Measurements from ENCODE around the gene CFAP100.
A peak's percentile ranks its signal among the peaks of the same experiment; 100 is the strongest.

CFAP100 gene

DNA sequence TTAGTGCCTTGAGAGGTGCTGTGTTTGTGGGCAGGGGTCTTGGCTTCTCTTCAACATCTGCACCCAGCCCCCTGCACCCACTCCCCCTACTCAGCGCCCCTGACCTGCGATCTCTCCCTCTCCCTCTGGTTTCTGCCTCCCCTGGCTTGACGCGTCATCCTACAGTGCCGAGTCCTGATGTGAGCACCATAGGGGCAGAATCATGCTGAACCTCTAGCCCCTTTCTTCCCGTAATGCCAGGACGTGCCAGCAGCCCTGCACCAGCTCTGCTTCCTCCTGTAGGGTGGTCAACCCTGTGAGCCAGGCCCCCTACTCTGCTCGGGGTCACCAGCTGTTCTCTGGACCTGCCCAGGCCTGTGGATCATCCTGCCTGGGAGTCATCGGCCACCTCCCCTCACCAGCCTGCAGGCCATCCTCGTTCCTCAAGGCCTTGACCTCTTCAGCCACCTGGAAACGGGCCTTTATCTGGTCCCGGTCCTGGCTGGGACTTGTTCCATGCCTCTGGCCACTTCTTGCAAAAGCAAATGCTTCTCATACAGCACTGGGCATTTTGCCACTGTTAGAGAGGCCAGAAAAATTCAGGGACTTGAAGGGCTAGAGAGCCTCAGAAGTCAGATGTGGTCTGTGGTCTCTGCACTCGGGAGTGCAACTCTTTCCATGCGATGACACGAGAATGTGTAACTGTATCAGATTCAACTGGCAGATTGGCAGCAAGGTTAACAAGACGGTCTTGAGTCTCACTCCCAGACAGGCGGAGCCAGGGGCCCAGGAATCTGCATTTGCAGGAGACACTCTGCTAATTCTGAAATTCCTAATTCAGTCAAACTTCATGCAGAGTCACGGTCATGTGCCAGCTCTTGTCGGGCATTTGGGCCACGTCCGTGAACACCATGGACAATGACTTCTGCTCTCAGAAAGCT is 20.8 kb upstream of the CFAP100 start:
- peak in 3 of 58 donors; percentile 29 to 51 (median 37) for DNase-seq

GRCh38 chr3:126375835-126376331 is 18.8 kb upstream of the CFAP100 start:
- no peak for DNase-seq

- peak in 1 of 58 donors; percentile 17 for DNase-seq
These were observed 18.3 kb upstream of the CFAP100 start for GRCh38 chr3:126376444-126376843.

DNA sequence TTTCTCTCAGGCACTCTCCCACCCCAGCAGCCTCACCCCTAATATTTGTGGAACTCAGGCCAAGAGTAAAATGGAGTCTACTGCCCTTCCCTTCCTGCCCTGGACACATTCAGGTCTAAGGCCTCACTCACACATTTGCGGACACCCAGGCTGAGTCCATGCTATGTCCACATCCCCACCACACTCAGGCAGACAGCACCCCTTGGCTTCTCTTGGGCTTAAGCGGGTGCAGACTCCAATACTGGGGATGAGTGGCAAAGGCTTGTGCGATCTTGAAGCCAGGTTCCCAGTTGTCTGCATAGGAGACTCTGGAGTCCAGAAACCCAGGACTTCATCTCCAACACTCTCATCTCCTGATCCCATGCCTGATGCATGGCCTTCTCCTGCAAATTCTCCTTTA is 17.5 kb upstream of the CFAP100 start:
- no peak for DNase-seq

- DNase-seq: no peak
These were observed 16.4 kb upstream of the CFAP100 start for GRCh38 chr3:126378341-126378751.

DNA sequence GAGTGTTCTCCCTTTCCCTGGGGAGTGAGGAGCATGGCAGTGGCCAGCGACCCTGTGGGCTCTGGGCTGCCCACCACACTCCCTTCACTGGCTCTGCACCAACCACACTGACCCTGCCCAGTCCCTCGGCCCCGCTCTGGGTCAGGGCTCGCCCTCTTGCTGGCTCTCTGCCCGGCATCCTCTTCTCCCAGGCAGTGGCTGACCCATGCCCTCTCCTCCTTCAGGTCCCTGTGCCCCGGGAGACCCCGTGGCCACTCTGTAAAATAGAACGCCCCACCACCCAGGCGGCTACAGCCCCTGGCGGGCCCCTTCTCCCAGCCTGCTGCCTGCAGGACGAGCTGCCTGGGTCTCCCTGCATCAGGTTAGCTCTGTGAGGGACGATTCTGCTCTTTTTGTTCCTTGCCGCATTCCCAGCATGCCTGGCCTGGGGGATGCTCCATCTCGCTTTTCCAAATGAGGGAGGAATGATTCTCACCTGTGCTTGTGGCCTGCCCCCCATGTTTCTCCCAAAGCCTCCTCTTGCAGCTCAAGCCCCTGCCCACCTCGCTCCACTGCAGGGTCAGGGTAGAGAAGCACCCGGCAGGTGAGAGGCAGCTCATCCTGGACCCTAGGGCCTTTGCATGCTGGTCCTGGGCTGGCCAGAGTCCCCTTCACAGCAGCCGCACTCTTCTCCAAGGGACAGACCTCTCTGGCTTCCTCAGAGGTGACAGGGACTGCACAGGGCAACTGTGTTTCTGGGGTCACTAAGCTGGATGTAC is 14.5 kb upstream of the CFAP100 start:
- no peak for DNase-seq

DNA sequence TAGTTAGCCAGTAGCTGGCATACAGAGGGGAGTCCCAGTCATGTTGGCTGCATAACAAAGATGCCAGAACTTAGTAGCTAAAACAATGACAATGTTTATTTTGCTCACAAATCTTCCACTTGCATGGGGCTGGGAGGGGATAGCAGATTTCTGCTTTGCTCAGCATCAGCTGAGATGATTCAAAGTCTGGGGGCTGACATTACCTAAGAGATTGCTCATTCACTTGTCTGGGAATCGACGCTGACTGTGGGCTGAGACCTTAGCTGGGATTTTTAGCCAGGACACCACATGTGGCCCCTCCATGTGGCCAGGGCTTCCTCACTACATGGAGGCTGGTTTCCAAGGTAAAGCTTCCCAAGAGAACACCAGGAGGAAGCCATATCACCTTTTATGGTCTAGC is 12.7 kb upstream of the CFAP100 start:
- DNase-seq: no peak

DNA sequence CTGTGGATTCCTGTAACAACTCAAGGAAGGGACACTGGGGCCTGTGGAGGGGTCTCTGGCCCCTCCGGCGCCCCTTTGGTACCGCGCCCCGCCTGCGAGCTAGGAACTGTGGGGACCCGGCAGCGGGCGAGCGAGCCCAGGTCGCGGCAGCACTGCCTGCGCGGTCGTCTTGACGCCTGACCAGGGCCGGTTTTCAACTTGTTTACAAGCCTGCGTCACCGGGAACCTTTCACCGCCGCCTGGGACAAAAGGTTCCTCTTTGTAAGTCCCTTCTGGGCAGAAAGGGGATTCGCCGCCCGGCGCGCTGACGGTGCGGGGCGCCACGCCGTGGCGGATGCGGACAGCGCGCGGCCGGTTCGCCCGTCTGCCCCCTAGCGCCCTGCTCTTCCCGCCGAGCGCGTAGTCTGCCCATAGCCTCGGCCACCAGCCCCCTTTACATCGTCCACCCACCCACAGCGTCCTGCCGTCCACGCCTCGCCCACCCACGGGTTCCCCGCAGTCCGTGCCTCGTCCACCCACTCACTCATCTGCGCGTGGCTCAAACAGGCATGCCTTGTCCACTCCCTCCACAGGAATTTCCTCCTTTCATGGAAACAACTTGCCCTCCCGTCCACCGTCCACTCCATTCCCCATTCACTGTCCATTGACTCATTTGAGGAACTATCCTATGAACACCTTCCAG is 5.5 kb upstream of the CFAP100 start:
- DNase-seq: peak in 56 of 58 donors; percentile 36 to 94 (median 83)

- DNase-seq: no peak
These were observed 4.9 kb upstream of the CFAP100 start for GRCh38 chr3:126389794-126390146.

DNA sequence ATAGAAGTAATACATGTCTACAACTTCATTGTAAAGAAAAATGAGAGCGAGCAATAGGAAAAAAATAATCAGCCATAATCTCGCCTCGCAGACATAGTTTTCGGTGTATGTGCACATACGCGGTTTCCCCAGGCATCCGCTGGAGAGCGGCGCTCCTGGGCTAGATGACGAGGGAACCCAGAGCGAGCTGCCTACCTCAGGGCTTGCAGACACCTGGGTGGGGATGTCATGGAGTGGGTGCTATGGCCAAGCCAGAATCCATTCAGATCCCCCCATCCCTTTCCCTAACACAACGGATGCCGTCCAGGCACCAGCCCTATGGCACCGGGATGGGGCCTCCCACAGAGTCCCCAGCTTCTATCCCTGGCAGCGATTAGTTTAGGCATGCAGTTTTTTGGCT is 4.5 kb upstream of the CFAP100 start:
- no peak for DNase-seq

- DNase-seq: no peak
These were observed 4.0 kb upstream of the CFAP100 start for GRCh38 chr3:126390751-126391150.

DNA sequence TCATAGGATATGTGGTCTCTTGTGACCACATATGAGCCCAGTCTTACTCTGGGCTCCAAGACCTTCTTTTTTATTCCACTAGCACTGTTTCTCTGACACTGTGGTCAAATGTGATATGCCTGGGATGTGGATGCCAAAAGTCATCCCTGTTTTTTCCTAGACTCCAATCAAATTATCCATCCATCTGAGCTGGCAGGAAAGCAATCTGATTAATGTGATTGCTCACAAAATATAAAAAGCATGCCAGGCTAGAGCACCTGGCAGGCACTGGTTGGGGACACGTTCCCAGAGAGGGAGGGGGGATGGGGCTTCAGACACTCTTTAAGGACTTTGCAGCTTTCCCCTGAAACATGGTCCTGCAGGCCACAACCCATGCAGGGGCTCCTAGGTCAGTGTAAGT is 3.1 kb upstream of the CFAP100 start:
- DNase-seq: no peak

- DNase-seq: no peak
These were observed 2.5 kb upstream of the CFAP100 start for GRCh38 chr3:126392246-126392645.

DNA sequence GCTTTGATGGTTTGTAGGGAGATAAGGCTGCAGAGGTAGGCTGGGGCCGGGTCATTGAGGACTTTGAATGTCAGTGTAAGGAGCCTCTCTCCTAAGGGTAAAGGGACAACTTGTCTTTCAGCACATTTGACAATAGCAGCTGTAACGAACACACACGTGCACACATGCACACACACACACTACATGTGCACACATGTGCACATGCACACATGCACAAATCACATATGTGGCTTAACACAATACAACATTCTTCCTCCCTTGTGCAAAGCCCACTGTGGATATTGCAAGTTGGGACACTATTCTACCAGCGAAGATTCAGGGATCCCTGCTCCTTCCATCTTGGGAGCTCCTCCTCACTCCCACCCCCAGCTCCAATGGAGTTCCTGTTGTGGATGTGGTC is 1.1 kb upstream of the CFAP100 start:
- DNase-seq: no peak

DNA sequence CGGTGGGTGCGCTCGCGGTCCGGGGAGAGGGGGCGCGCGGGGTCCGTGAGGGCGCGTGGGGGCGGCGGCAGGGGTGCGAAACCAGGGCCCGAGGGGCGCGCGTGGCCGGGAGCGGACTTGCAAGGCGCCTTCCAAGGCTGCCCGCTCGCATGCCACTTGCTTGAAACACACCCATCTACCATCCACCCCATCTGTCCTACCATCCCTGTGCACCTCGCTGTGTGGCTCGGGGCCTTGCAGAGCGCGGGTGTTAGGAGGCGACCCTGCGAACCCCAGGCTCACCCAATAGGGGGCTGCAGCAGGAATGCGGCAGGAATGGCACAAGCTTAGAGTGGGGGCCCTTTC is 240 bp downstream of the CFAP100 start:
- DNase-seq: no peak

GRCh38 chr3:126395846-126396513 is 1.3 kb downstream of the CFAP100 start:
- DNase-seq: no peak

DNA sequence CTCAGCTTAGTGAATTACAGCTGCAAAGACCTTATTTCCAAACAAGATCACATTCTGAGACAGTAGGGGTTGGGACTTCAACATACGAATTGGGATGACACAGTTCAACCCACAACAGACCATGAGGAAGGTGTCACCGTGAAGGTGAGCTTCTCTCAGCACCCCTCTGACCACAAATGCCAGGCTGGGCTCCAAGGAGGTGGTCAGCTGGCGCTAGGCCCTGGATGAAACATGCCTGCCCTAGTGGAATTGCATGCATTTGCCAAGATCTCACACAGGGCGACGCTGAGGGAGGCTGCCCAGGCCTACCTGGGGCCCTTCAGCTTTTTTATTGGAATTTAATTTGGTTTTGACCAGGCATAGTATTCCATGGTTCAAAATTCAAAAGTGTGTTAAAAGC is 1.8 kb downstream of the CFAP100 start:
- no peak for DNase-seq

GRCh38 chr3:126397610-126398422 is 3.1 kb downstream of the CFAP100 start:
- DNase-seq: no peak

GRCh38 chr3:126398423-126399350 is 4.0 kb downstream of the CFAP100 start:
- no peak for DNase-seq

Measured in anterior cingulate cortex (tissue), 58 donors.